Liver (tissue), 9 donors: Measurements from ENCODE around the gene CHSY1. TPM values are rescaled to one million over a fixed set of nuclear protein-coding genes. Genes with fewer than 3 reads are reported as not detected.

Source experiments
- DNase-seq: peaks from one replicate; pipeline ENCODE4 v3.0.0-alpha.2; 2017; ENCODE audit warnings: low spot score
- H3K27ac ChIP-seq, 2 donors: one replicate each; pipeline ENCODE4 v1.7.0; 2013; ENCODE audit warnings: inconsistent platforms in 2 of 2, low read length in 2 of 2, control low read depth in 1 of 2, low read depth in 1 of 2, mild to moderate bottlenecking in 1 of 2
- H3K27me3 ChIP-seq, 4 donors: one replicate each; pipeline versions ENCODE4 v1.6.1 to v1.7.0; 2013; ENCODE audit warnings: low read length in 3 of 4, inconsistent platforms in 1 of 4, mild to moderate bottlenecking in 1 of 4, moderate library complexity in 1 of 4; ENCODE audit not compliant: control insufficient read depth in 4 of 4, insufficient read depth in 4 of 4
- H3K36me3 ChIP-seq, 4 donors: one replicate each; pipeline versions ENCODE4 v1.6.1 to v1.7.0; 2013; ENCODE audit warnings: low read length in 3 of 4, mild to moderate bottlenecking in 3 of 4, low read depth in 1 of 4, moderate library complexity in 1 of 4; ENCODE audit not compliant: control insufficient read depth in 4 of 4, insufficient read depth in 3 of 4
- H3K4me1 ChIP-seq, 4 donors: one replicate each; pipeline versions ENCODE4 v1.6.1 to v1.7.0; 2013; ENCODE audit warnings: low read length in 3 of 4, mild to moderate bottlenecking in 3 of 4, moderate library complexity in 1 of 4; ENCODE audit not compliant: control insufficient read depth in 4 of 4, insufficient read depth in 4 of 4
- H3K4me3 ChIP-seq, 3 donors: one replicate each; pipeline versions ENCODE4 v1.6.1 to v1.7.0; 2013; ENCODE audit warnings: low read length in 3 of 3, control low read depth in 1 of 3, low read depth in 1 of 3, mild to moderate bottlenecking in 1 of 3
- H3K9ac ChIP-seq, 2 donors: one replicate each; pipeline ENCODE4 v1.7.0; 2013; ENCODE audit warnings: low read length in 2 of 2, mild to moderate bottlenecking in 2 of 2, moderate library complexity in 2 of 2, control low read depth in 1 of 2, low read depth in 1 of 2
- H3K9me3 ChIP-seq, 4 donors: one replicate each; pipeline versions ENCODE4 v1.6.1 to v1.7.0; 2013; ENCODE audit warnings: low read length in 3 of 4; ENCODE audit not compliant: control insufficient read depth in 4 of 4
- FOXA1 ChIP-seq: IDR thresholded peaks from 2 replicates; pipeline ENCODE4 v1.6.1; 2016; ENCODE audit warnings: antibody characterized with exemption
- FOXA2 ChIP-seq: IDR thresholded peaks from 2 replicates; pipeline ENCODE4 v1.6.1; 2016; ENCODE audit warnings: antibody characterized with exemption
- GABPA ChIP-seq, 2 donors: IDR thresholded peaks in 1 of 2; conservative IDR thresholded peaks in 1 of 2; 2 replicates each; pipeline ENCODE4 v1.6.1; 2016; ENCODE audit warnings: antibody characterized with exemption in 2 of 2, mild to moderate bottlenecking in 1 of 2, moderate library complexity in 1 of 2
- HNF4A ChIP-seq, 2 donors: conservative IDR thresholded peaks; 2 replicates each; pipeline ENCODE4 v1.6.1; 2016; ENCODE audit warnings: antibody characterized with exemption in 2 of 2, mild to moderate bottlenecking in 2 of 2
- JUND ChIP-seq, 2 donors: IDR thresholded peaks; 2 replicates each; pipeline ENCODE4 v1.6.1; 2016; ENCODE audit warnings: antibody characterized with exemption in 2 of 2
- NR2F2 ChIP-seq: IDR thresholded peaks from 2 replicates; pipeline ENCODE4 v1.6.1; 2016; ENCODE audit warnings: antibody characterized with exemption
- RAD21 ChIP-seq, 2 donors: IDR thresholded peaks; 2 replicates each; pipeline ENCODE4 v1.6.1; 2016; ENCODE audit warnings: antibody characterized with exemption in 2 of 2, mild to moderate bottlenecking in 2 of 2
- RXRA ChIP-seq, 2 donors: IDR thresholded peaks; 2 replicates each; pipeline ENCODE4 v1.6.1; 2017 to 2018; ENCODE audit warnings: antibody characterized with exemption in 2 of 2, mild to moderate bottlenecking in 1 of 2
- SP1 ChIP-seq: IDR thresholded peaks from 2 replicates; pipeline ENCODE4 v1.6.1; 2018; ENCODE audit warnings: antibody characterized with exemption, mild to moderate bottlenecking
- TAF1 ChIP-seq: conservative IDR thresholded peaks from 2 replicates; pipeline ENCODE4 v1.6.1; 2016; ENCODE audit warnings: antibody characterized with exemption, mild to moderate bottlenecking
- WGBS: extraction: QIAGEN DNeasy Blood & Tissue Kit; methylation state at CpG from one replicate; pipeline ENCODE4 v1.1.7; 2013; 5-methylcytosine and 5-hydroxymethylcytosine counted together
- polyA plus RNA-seq, 2 donors: library from polyadenylated mRNA; stranded (reverse) in 1 of 2; unstranded in 1 of 2; fragments of 200-250 nt in 1 of 2; fragments of >200 nt in 1 of 2; fragmentation: Nextera tagmentation in 1 of 2; extraction: Ambion mirVana in 1 of 2; gene quantifications; one replicate each; pipeline versions ENCODE4 v1.2.1 to v1.2.3, GENCODE V29; 2013 to 2015
- total RNA-seq, 2 donors: library from RNA; depleted of rRNA; stranded (reverse); fragments of >200 nt; gene quantifications; one replicate each; pipeline ENCODE4 v1.2.3, GENCODE V29; 2014
- TF ChIP-seq, protein P1 (sequence below): IDR thresholded peaks from 2 replicates; pipeline ENCODE4 v1.6.1; 2016; ENCODE audit warnings: antibody characterized with exemption, mild to moderate bottlenecking
- TF ChIP-seq, protein P2 (sequence below): IDR thresholded peaks from 2 replicates; pipeline ENCODE4 v1.6.1; 2016; ENCODE audit warnings: antibody characterized with exemption
- donor health status: healthy.
- donor health status: healthy.
- donor health status: healthy.
- donor health status: healthy.
- donor health status: healthy.

CHSY1 gene
- total and polyA plus RNA-seq, 4 donors = 1.4 to 12.3 (median 6.6) TPM

DNA sequence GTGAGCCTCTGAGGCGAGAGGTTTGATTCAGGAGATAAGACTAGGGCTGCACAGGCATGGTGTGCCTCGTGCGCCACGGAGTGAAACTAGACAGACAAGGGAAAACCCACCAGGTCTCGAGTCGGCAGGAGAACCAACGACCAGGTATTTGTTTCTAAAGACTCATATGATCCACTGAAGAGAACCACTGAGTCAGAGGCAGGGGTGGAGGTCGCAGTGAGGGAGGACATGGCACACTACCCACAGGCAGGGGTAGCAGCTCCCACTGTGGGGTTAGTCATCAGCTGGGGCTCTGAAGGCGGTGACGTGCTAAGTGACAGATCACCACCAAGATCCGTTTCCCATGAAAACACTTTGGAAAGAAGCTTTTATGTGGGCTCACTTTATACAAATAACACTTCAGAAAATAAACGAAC lies 45.7 kb downstream of the CHSY1 start (continued):
- TF ChIP-seq, protein P1, sequence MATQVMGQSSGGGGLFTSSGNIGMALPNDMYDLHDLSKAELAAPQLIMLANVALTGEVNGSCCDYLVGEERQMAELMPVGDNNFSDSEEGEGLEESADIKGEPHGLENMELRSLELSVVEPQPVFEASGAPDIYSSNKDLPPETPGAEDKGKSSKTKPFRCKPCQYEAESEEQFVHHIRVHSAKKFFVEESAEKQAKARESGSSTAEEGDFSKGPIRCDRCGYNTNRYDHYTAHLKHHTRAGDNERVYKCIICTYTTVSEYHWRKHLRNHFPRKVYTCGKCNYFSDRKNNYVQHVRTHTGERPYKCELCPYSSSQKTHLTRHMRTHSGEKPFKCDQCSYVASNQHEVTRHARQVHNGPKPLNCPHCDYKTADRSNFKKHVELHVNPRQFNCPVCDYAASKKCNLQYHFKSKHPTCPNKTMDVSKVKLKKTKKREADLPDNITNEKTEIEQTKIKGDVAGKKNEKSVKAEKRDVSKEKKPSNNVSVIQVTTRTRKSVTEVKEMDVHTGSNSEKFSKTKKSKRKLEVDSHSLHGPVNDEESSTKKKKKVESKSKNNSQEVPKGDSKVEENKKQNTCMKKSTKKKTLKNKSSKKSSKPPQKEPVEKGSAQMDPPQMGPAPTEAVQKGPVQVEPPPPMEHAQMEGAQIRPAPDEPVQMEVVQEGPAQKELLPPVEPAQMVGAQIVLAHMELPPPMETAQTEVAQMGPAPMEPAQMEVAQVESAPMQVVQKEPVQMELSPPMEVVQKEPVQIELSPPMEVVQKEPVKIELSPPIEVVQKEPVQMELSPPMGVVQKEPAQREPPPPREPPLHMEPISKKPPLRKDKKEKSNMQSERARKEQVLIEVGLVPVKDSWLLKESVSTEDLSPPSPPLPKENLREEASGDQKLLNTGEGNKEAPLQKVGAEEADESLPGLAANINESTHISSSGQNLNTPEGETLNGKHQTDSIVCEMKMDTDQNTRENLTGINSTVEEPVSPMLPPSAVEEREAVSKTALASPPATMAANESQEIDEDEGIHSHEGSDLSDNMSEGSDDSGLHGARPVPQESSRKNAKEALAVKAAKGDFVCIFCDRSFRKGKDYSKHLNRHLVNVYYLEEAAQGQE = no peak
- no peak for TF ChIP-seq FOXA1
- TF ChIP-seq JUND (IDR thresholded peaks at IDR 0.05) = no peak

DNA sequence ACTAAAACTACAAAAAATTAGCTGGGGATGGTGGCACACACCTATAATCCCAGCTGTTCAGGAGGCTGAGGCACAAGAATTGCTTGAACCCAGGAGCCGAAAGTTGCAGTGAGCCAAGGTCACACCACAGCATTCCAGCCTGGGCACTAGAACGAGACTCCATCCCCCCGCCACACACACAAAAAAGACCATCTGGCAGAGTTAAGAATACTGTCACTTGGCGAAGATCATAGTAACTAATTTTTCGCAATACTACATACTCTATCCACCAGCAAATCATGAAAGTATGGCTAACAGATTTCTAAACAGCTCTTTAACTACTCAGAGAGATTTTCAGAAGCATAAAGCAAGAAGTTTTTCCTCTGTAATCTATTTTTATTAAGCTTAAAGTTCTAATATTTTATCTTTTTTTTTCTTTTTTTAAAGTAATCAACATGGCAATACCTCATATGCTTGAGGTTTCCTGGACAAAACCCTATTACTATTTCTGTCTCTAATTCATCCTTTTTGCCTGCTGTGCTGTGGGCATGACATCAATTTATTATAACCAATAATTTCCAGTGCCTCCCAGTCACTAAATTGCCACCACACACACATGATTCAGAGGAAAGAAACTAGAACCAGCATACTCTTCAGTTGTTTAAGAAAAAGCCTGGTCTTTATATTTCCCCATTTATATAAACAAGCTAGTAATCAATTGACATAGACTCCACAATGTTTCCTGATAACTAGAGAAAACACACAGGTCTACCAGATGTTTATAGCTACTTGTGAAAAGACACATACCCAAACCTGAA lies 46.9 kb downstream of the CHSY1 start:
- Histone ChIP-seq H3K4me3 (no peak overlapping the region), H3K9me3 (no peaks in the 10 kb centered on the region), H3K27me3 (no peaks in the 10 kb centered on the region), H3K27ac (no peak overlapping the region), H3K36me3 (no peaks in the 10 kb centered on the region), H3K9ac (no peak overlapping the region), H3K4me1 (peaks cover 0 to 7% (median 5%) of the 10 kb centered on the region in 4 donors)
- 93% methylated on average over 5 of the region's 5 CpGs for WGBS
- TF ChIP-seq JUND (IDR thresholded peaks at IDR 0.05) (no peak), FOXA2 (no peak), RXRA (IDR thresholded peaks at IDR 0.05) (no peak), GABPA (IDR thresholded peaks at IDR 0.05 in 1 of 2, conservative IDR thresholded peaks at IDR 0.05 in 1 of 2) (no peak), SP1 (no peak), FOXA1 (no peak), HNF4A (conservative IDR thresholded peaks at IDR 0.05) (no peak), RAD21 (IDR thresholded peaks at IDR 0.05) (no peak), NR2F2 (no peak), TAF1 (no peak)
- TF ChIP-seq, protein P2, sequence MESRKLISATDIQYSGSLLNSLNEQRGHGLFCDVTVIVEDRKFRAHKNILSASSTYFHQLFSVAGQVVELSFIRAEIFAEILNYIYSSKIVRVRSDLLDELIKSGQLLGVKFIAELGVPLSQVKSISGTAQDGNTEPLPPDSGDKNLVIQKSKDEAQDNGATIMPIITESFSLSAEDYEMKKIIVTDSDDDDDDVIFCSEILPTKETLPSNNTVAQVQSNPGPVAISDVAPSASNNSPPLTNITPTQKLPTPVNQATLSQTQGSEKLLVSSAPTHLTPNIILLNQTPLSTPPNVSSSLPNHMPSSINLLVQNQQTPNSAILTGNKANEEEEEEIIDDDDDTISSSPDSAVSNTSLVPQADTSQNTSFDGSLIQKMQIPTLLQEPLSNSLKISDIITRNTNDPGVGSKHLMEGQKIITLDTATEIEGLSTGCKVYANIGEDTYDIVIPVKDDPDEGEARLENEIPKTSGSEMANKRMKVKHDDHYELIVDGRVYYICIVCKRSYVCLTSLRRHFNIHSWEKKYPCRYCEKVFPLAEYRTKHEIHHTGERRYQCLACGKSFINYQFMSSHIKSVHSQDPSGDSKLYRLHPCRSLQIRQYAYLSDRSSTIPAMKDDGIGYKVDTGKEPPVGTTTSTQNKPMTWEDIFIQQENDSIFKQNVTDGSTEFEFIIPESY = no peak
- TF ChIP-seq, protein P1 = no peak
- DNase-seq = no peak
